Measurements from ENCODE around the gene STK31. TPM values are rescaled to one million over a fixed set of nuclear protein-coding genes. Genes with fewer than 3 reads are reported as not detected.
"Not testable (repeated sequence)": the region's sequence is repeated elsewhere in the genome, so short reads cannot be mapped to it uniquely, and the experiment has no call there.

The STK31 gene
- polyA plus RNA-seq, 2 donors = 0.05 to 1.1 TPM

GRCh38 chr7:23832733-23833132 is 122.7 kb downstream of the STK31 start:
- H3K4me1 ChIP-seq (ENCODE audit: control insufficient read depth in 2 of 2, insufficient read depth in 2 of 2, low read length in 1 of 2); H3K27ac ChIP-seq (ENCODE audit: low read depth in 2 of 2, low read length in 1 of 2); H3K36me3 ChIP-seq (ENCODE audit: control insufficient read depth in 2 of 2, insufficient read depth in 2 of 2, low read length in 1 of 2); H3K4me3 ChIP-seq (ENCODE audit: low read depth in 1 of 2, low read length in 2 of 2); H3K9me3 ChIP-seq (ENCODE audit: control insufficient read depth in 2 of 2, insufficient read depth in 1 of 2, low read depth in 1 of 2, low read length in 1 of 2); H3K27me3 ChIP-seq (ENCODE audit: control insufficient read depth in 1 of 2, insufficient read depth in 2 of 2, low read length in 2 of 2): not testable (repeated sequence)
- 73% methylated on average over 4 of the region's 4 CpGs for WGBS, 2 donors

- Histone ChIP-seq H3K27ac (ENCODE audit: low read depth in 2 of 2, low read length in 1 of 2) (no peak overlapping the region), H3K27me3 (ENCODE audit: control insufficient read depth in 1 of 2, insufficient read depth in 2 of 2, low read length in 2 of 2) (no peaks in the 10 kb centered on the region), H3K9me3 (ENCODE audit: control insufficient read depth in 2 of 2, insufficient read depth in 1 of 2, low read depth in 1 of 2, low read length in 1 of 2) (peaks cover 4 to 6% of the 10 kb centered on the region in 2 donors), H3K4me1 (ENCODE audit: control insufficient read depth in 2 of 2, insufficient read depth in 2 of 2, low read length in 1 of 2) (peaks cover 0 to 3% of the 10 kb centered on the region in 2 donors), H3K4me3 (ENCODE audit: low read depth in 1 of 2, low read length in 2 of 2) (no peak overlapping the region), H3K36me3 (ENCODE audit: control insufficient read depth in 2 of 2, insufficient read depth in 2 of 2, low read length in 1 of 2) (no peaks in the 10 kb centered on the region)
- WGBS, 2 donors = 82 to 84% methylated on average over 3 of the region's 3 CpGs
Measured at GRCh38 chr7:23833405-23833804, 123.4 kb downstream of the STK31 start.

- 53 to 55% methylated on average over 8 of the region's 8 CpGs for WGBS, 2 donors
Measured at GRCh38 chr7:23844837-23845236, 134.8 kb downstream of the STK31 start.

GRCh38 chr7:23852135-23852534 is 142.1 kb downstream of the STK31 start:
- WGBS, 2 donors = 52 to 69% methylated on average over 1 of the region's 1 CpG
- no peaks in the 10 kb centered on the region for H3K27me3 ChIP-seq (ENCODE audit: control insufficient read depth in 1 of 2, insufficient read depth in 2 of 2, low read length in 2 of 2)

More at GRCh38 chr7:23844837-23845236, 134.8 kb downstream of the STK31 start:
- H3K4me3 ChIP-seq (ENCODE audit: low read depth in 1 of 2, low read length in 2 of 2); H3K9me3 ChIP-seq (ENCODE audit: control insufficient read depth in 2 of 2, insufficient read depth in 1 of 2, low read depth in 1 of 2, low read length in 1 of 2); H3K27ac ChIP-seq (ENCODE audit: low read depth in 2 of 2, low read length in 1 of 2); H3K4me1 ChIP-seq (ENCODE audit: control insufficient read depth in 2 of 2, insufficient read depth in 2 of 2, low read length in 1 of 2); H3K36me3 ChIP-seq (ENCODE audit: control insufficient read depth in 2 of 2, insufficient read depth in 2 of 2, low read length in 1 of 2); H3K27me3 ChIP-seq (ENCODE audit: control insufficient read depth in 1 of 2, insufficient read depth in 2 of 2, low read length in 2 of 2): not testable (repeated sequence)

DNA sequence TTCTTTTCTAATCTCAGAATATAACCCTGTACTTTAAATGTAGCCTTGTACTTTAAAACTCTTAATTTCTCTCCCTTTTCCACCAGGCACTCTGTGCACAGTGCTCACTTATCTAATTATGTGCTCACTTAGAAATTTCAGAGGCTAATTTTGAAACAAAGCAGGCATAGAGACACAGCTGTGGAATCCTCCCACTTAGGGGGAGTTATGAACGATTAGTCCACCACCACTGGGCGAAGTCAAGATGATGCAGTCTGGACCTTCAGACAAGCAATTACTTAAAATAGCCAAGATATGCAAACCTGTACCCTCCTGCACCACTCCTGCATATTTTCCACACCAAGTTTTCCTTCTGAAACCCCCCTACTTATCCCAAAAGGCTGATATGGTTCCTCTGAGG is 143.0 kb downstream of the STK31 start:
- Histone ChIP-seq H3K4me3 (ENCODE audit: low read depth in 1 of 2, low read length in 2 of 2) (no peak overlapping the region), H3K9me3 (ENCODE audit: control insufficient read depth in 2 of 2, insufficient read depth in 1 of 2, low read depth in 1 of 2, low read length in 1 of 2) (peaks cover 0 to 2% of the 10 kb centered on the region in 2 donors), H3K36me3 (ENCODE audit: control insufficient read depth in 2 of 2, insufficient read depth in 2 of 2, low read length in 1 of 2) (no peaks in the 10 kb centered on the region), H3K4me1 (ENCODE audit: control insufficient read depth in 2 of 2, insufficient read depth in 2 of 2, low read length in 1 of 2) (no peaks in the 10 kb centered on the region), H3K27me3 (ENCODE audit: control insufficient read depth in 1 of 2, insufficient read depth in 2 of 2, low read length in 2 of 2) (no peaks in the 10 kb centered on the region), H3K27ac (ENCODE audit: low read depth in 2 of 2, low read length in 1 of 2) (no peak overlapping the region)
- WGBS, 2 donors = 74 to 88% methylated on average over 2 of the region's 2 CpGs

More at GRCh38 chr7:23852135-23852534, 142.1 kb downstream of the STK31 start:
- no peaks in the 10 kb centered on the region for H3K4me1 ChIP-seq (ENCODE audit: control insufficient read depth in 2 of 2, insufficient read depth in 2 of 2, low read length in 1 of 2)
- no peak overlapping the region for H3K4me3 ChIP-seq (ENCODE audit: low read depth in 1 of 2, low read length in 2 of 2)
- H3K36me3 ChIP-seq (ENCODE audit: control insufficient read depth in 2 of 2, insufficient read depth in 2 of 2, low read length in 1 of 2) = no peaks in the 10 kb centered on the region
- H3K27ac ChIP-seq (ENCODE audit: low read depth in 2 of 2, low read length in 1 of 2) = no peak overlapping the region
- peaks cover 0 to 2% of the 10 kb centered on the region in 2 donors for H3K9me3 ChIP-seq (ENCODE audit: control insufficient read depth in 2 of 2, insufficient read depth in 1 of 2, low read depth in 1 of 2, low read length in 1 of 2)

GRCh38 chr7:23863209-23863787 is 153.3 kb downstream of the STK31 start:
- WGBS, 2 donors = 34 to 39% methylated on average over 1 of the region's 1 CpG
- Histone ChIP-seq H3K9me3 (ENCODE audit: control insufficient read depth in 2 of 2, insufficient read depth in 1 of 2, low read depth in 1 of 2, low read length in 1 of 2) (no peaks in the 10 kb centered on the region), H3K27ac (ENCODE audit: low read depth in 2 of 2, low read length in 1 of 2) (no peak overlapping the region), H3K36me3 (ENCODE audit: control insufficient read depth in 2 of 2, insufficient read depth in 2 of 2, low read length in 1 of 2) (no peaks in the 10 kb centered on the region), H3K4me1 (ENCODE audit: control insufficient read depth in 2 of 2, insufficient read depth in 2 of 2, low read length in 1 of 2) (no peaks in the 10 kb centered on the region), H3K4me3 (ENCODE audit: low read depth in 1 of 2, low read length in 2 of 2) (no peak overlapping the region), H3K27me3 (ENCODE audit: control insufficient read depth in 1 of 2, insufficient read depth in 2 of 2, low read length in 2 of 2) (no peaks in the 10 kb centered on the region)

- no peaks in the 10 kb centered on the region for H3K9me3 ChIP-seq (ENCODE audit: control insufficient read depth in 2 of 2, insufficient read depth in 1 of 2, low read depth in 1 of 2, low read length in 1 of 2)
- no peak overlapping the region for H3K27ac ChIP-seq (ENCODE audit: low read depth in 2 of 2, low read length in 1 of 2)
- no peaks in the 10 kb centered on the region for H3K36me3 ChIP-seq (ENCODE audit: control insufficient read depth in 2 of 2, insufficient read depth in 2 of 2, low read length in 1 of 2)
- H3K27me3 ChIP-seq (ENCODE audit: control insufficient read depth in 1 of 2, insufficient read depth in 2 of 2, low read length in 2 of 2) = no peaks in the 10 kb centered on the region
- H3K4me3 ChIP-seq (ENCODE audit: low read depth in 1 of 2, low read length in 2 of 2) = no peak overlapping the region
- H3K4me1 ChIP-seq (ENCODE audit: control insufficient read depth in 2 of 2, insufficient read depth in 2 of 2, low read length in 1 of 2) = no peaks in the 10 kb centered on the region
- WGBS, 2 donors = 34 to 39% methylated on average over 3 of the region's 3 CpGs
Measured at GRCh38 chr7:23864973-23865372, 155.0 kb downstream of the STK31 start.

- 75 to 88% methylated on average over 1 of the region's 1 CpG for WGBS, 2 donors
- no peak overlapping the region for H3K27ac ChIP-seq (ENCODE audit: low read depth in 2 of 2, low read length in 1 of 2)
- H3K4me1 ChIP-seq (ENCODE audit: control insufficient read depth in 2 of 2, insufficient read depth in 2 of 2, low read length in 1 of 2) = no peaks in the 10 kb centered on the region
Measured at GRCh38 chr7:23873306-23873705, 163.3 kb downstream of the STK31 start.

GRCh38 chr7:23876526-23876925 is 166.5 kb downstream of the STK31 start:
- not testable (repeated sequence) for H3K36me3 ChIP-seq (ENCODE audit: control insufficient read depth in 2 of 2, insufficient read depth in 2 of 2, low read length in 1 of 2); H3K4me3 ChIP-seq (ENCODE audit: low read depth in 1 of 2, low read length in 2 of 2); H3K9me3 ChIP-seq (ENCODE audit: control insufficient read depth in 2 of 2, insufficient read depth in 1 of 2, low read depth in 1 of 2, low read length in 1 of 2); H3K27me3 ChIP-seq (ENCODE audit: control insufficient read depth in 1 of 2, insufficient read depth in 2 of 2, low read length in 2 of 2); H3K27ac ChIP-seq (ENCODE audit: low read depth in 2 of 2, low read length in 1 of 2); H3K4me1 ChIP-seq (ENCODE audit: control insufficient read depth in 2 of 2, insufficient read depth in 2 of 2, low read length in 1 of 2)
- WGBS, 2 donors = 73 to 78% methylated on average over 3 of the region's 3 CpGs

More at GRCh38 chr7:23873306-23873705, 163.3 kb downstream of the STK31 start:
- Histone ChIP-seq H3K4me3 (ENCODE audit: low read depth in 1 of 2, low read length in 2 of 2) (no peak overlapping the region), H3K9me3 (ENCODE audit: control insufficient read depth in 2 of 2, insufficient read depth in 1 of 2, low read depth in 1 of 2, low read length in 1 of 2) (no peaks in the 10 kb centered on the region), H3K27me3 (ENCODE audit: control insufficient read depth in 1 of 2, insufficient read depth in 2 of 2, low read length in 2 of 2) (no peaks in the 10 kb centered on the region), H3K36me3 (ENCODE audit: control insufficient read depth in 2 of 2, insufficient read depth in 2 of 2, low read length in 1 of 2) (no peaks in the 10 kb centered on the region)
